K562 (cell line): ENCODE results near the gene VWDE. TPM values are rescaled to one million over a fixed set of nuclear protein-coding genes. Genes with fewer than 3 reads are reported as not detected.

ENCODE experiments used
- ATAC-seq: fragments of 200-7000 bp; cut with Tn5 transposase; 3 replicates; pipeline ENCODE4 v1.9.1; 2020; ENCODE audit warnings: moderate library complexity
- BruUV-seq: library from RNA; stranded (reverse); fragments of 400-500 nt; replicated peaks from 2 replicates; lab custom pipeline; 2021; lab: Mats Ljungman, UMichigan
- CTCF ChIA-PET: fragments of 300-600 bp; formaldehyde crosslinking; extraction: SDS; loops from one replicate; lab custom pipeline; 2021; ENCODE audit warnings: low intra/inter-chr PET ratio; lab: Yijun Ruan, JAX
- POLR2A ChIA-PET: fragments of 300-600, 350-650 bp; sonication (Branson Sonifier 250); formaldehyde crosslinking; extraction: SDS; loops from one replicate; lab custom pipeline; 2021; ENCODE audit warnings: antibody characterized with exemption, inconsistent platforms; lab: Yijun Ruan, JAX
- DNase-seq, 4 experiments: peaks; one replicate each; pipeline versions ENCODE4 v3.0.0 to v3.0.0-alpha.2; 2011 to 2018; ENCODE audit warnings: low spot score in 3 of 4, mixed read lengths in 3 of 4; ENCODE audit errors: extremely low read depth in 1 of 4
- FAIRE-seq: peaks from 2 replicates; lab custom pipeline; 2011; peaks lifted over from hg19 to GRCh38; lab: Jason Lieb, UNC
- H2AFZ ChIP-seq: 2 replicates; pipeline ENCODE4 v1.6.0; 2011; ENCODE audit warnings: low read depth, low read length, control low read depth, inconsistent platforms
- H3K27ac ChIP-seq: fragments of 200-600 bp; 3 replicates; pipeline ENCODE4 v1.8.0; 2011; ENCODE audit warnings: low read depth, mild to moderate bottlenecking, control low read depth, inconsistent platforms, low read length, moderate library complexity, mixed read lengths; ENCODE audit errors: extremely low read depth
- H3K27me3 ChIP-seq, 2 experiments: fragments of 300-600 bp in 1 of 2; 2 replicates in 1 of 2; 3 replicates in 1 of 2; pipeline versions ENCODE4 v1.6.0 to v1.8.0; 2011; ENCODE audit warnings: inconsistent platforms in 2 of 2, low read length in 2 of 2, mild to moderate bottlenecking in 1 of 2, mixed read lengths in 1 of 2, moderate library complexity in 1 of 2; ENCODE audit not compliant: control insufficient read depth in 2 of 2, insufficient read depth in 2 of 2
- H3K36me3 ChIP-seq: fragments of 300-600 bp; 3 replicates; pipeline ENCODE4 v1.8.0; 2011; ENCODE audit warnings: mild to moderate bottlenecking, low read length, inconsistent platforms; ENCODE audit not compliant: control insufficient read depth, insufficient read depth
- H3K4me1 ChIP-seq, 2 experiments: fragments of 200-600 bp in 1 of 2; replicated peaks in 1 of 2; 2 replicates in 1 of 2; 3 replicates in 1 of 2; pipeline versions ENCODE4 v1.5.1 to v1.8.0; 2011; ENCODE audit warnings: inconsistent platforms in 2 of 2, low read length in 2 of 2, mild to moderate bottlenecking in 1 of 2, mixed read lengths in 1 of 2, moderate library complexity in 1 of 2; ENCODE audit not compliant: control insufficient read depth in 2 of 2, insufficient read depth in 2 of 2
- H3K4me2 ChIP-seq: 2 replicates; pipeline ENCODE4 v1.6.1; 2011; ENCODE audit warnings: low read length, control low read depth, inconsistent platforms, mixed read lengths; ENCODE audit not compliant: insufficient read depth
- H3K4me3 ChIP-seq: fragments of 200-600 bp; sonication (generic), shearing (Covaris generic); 2 replicates; pipeline ENCODE4 v1.5.1; 2016; ENCODE audit warnings: control low read depth, inconsistent platforms
- H3K79me2 ChIP-seq: fragments of 200-600 bp; 3 replicates; pipeline ENCODE4 v1.8.0; 2011; ENCODE audit warnings: low read length, inconsistent platforms; ENCODE audit not compliant: control insufficient read depth, insufficient read depth
- H3K9ac ChIP-seq, 2 experiments: 2 replicates each; pipeline versions ENCODE4 v1.6.0 to v1.6.1; 2011; ENCODE audit warnings: low read depth in 2 of 2, low read length in 2 of 2, control low read depth in 1 of 2, inconsistent platforms in 1 of 2, mild to moderate bottlenecking in 1 of 2, mixed read lengths in 1 of 2; ENCODE audit not compliant: insufficient read depth in 1 of 2
- H3K9me1 ChIP-seq: one replicate; pipeline ENCODE4 v1.6.0; 2011; ENCODE audit warnings: inconsistent platforms, mild to moderate bottlenecking, low read length, moderate library complexity; ENCODE audit not compliant: control insufficient read depth, insufficient read depth
- H3K9me3 ChIP-seq: replicated peaks from 2 replicates; pipeline ENCODE4 v1.5.1; 2011; ENCODE audit warnings: low read depth, low read length, inconsistent platforms; ENCODE audit not compliant: control insufficient read depth, insufficient read depth
- H4K20me1 ChIP-seq: replicated peaks from 2 replicates; pipeline ENCODE4 v1.6.1; 2011; ENCODE audit warnings: low read length, inconsistent platforms, mixed read lengths; ENCODE audit not compliant: control insufficient read depth, insufficient read depth
- C11orf30 ChIP-seq: fragments of 450-650 bp; IDR thresholded peaks from 2 replicates; pipeline ENCODE4 v1.6.1; 2016; ENCODE audit warnings: low read depth, mild to moderate bottlenecking
- HMGN3 ChIP-seq: IDR thresholded peaks from 2 replicates; pipeline ENCODE4 v1.6.1; 2011; ENCODE audit warnings: borderline replicate concordance, low read depth, mild to moderate bottlenecking, mixed read lengths, low read length; ENCODE audit not compliant: insufficient read length; ENCODE audit errors: extremely low read depth
- NCOA6 ChIP-seq: fragments of 450-650 bp; IDR thresholded peaks from 2 replicates; pipeline ENCODE4 v1.6.1; 2017; ENCODE audit warnings: mild to moderate bottlenecking
- ZNF316 ChIP-seq: fragments of 450-650 bp; IDR thresholded peaks from 2 replicates; pipeline ENCODE4 v1.6.1; 2016
- ZNF584 ChIP-seq: fragments of 200-800 bp; sonication (Bioruptor generic); IDR thresholded peaks from 2 replicates; pipeline ENCODE4 v1.6.1; 2016; ENCODE audit warnings: low read depth, mild to moderate bottlenecking, missing genetic modification characterization, missing compliant biosample characterization
- in situ Hi-C: fragments of 300-500 bp; cut with MboI; formaldehyde crosslinking; loops from 4 replicates; pipeline ENCODE4 v1.15.0; 2018; ENCODE audit warnings: inconsistent platforms, mixed read lengths
- intact Hi-C: fragments of 100-400 bp; cut with micrococcal nuclease; formaldehyde crosslinking; loops from 2 replicates; pipeline ENCODE4 v1.14.2; 2022
- polyA plus RNA-seq, 8 experiments: library from polyadenylated mRNA; depleted of rRNA in 4 of 8; stranded (reverse) in 5 of 8; unstranded in 3 of 8; fragments of >200 nt; fragmentation: Nextera tagmentation in 2 of 8; fragmentation: Illumina TruSeq in 1 of 8; extraction: Ambion mirVana in 2 of 8; extraction: Trizol in 1 of 8; gene quantifications; 2 replicates each; pipeline versions ENCODE4 v1.2.1 to v1.2.3, GENCODE V29; 2011 to 2014; ENCODE audit warnings: inconsistent platforms in 1 of 8, missing spikeins in 1 of 8
- total RNA-seq, 7 experiments: library from RNA; depleted of rRNA in 6 of 7; stranded (reverse); fragments of >200 nt in 6 of 7; fragmentation: Illumina TruSeq in 2 of 7; extraction: Trizol in 2 of 7; gene quantifications; 2 replicates each; pipeline versions ENCODE4 v1.2.1 to v1.2.3, GENCODE V29; 2011 to 2021; ENCODE audit warnings: low replicate concordance in 1 of 7

Gene VWDE
- total and polyA plus RNA-seq, 9 of the 15 experiments (the other 6 are each of a cell fraction or from before 2014, with no cell fraction given), result 40.6 to 162 (median 95.2) TPM

DNA sequence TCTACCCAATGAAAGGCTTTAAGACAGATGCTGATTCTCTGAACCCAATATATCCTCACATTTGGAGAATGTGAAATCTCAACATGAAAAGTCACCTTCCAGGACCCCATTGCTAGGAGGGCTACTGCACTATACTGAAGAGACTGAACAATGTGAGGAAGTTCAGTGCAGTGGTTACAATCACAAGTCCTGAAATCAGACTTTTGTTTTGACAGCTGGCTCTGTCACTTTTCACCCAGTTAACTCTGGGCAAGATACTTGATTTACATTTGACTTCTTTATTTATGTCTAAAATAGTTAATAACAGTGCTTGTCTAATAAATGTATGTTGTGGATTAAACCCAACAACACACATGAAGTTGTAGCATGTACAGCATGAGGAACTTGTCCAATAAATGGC lies 14.8 kb upstream of the VWDE start:
- in situ Hi-C loops (no loop called here), intact Hi-C loops (no loop called here)
- CTCF ChIA-PET, result no interaction called here
- FAIRE-seq (no peak), ATAC-seq (no peak), DNase-seq (no peak)
- Histone ChIP-seq H3K9me3 (no peaks in the 10 kb centered on the region), H3K4me2 (no peak overlapping the region), H3K4me1 (no peaks in the 10 kb centered on the region), H3K27me3 (no peaks in the 10 kb centered on the region), H3K27ac (no peak overlapping the region), H3K79me2 (no peaks in the 10 kb centered on the region), H3K9me1 (no peaks in the 10 kb centered on the region), H3K4me3 (no peak overlapping the region), H2AFZ (no peak overlapping the region), H3K9ac (no peak overlapping the region)
- POLR2A ChIA-PET, result interaction anchor here (1.8 kb wide), 1 partner anchor 14 kb away, joined by 9 read pairs; the partner anchor contains the start of gene VWDE
- TF ChIP-seq ZNF584 (no peak), HMGN3 (no peak)
- TF ChIP-seq, all 486 proteins: peak for 0
- no peaks in the 10 kb centered on the region for H3K36me3 ChIP-seq
- H4K20me1 ChIP-seq, result no peaks in the 10 kb centered on the region
- no TSS peak for BruUV-seq

DNA sequence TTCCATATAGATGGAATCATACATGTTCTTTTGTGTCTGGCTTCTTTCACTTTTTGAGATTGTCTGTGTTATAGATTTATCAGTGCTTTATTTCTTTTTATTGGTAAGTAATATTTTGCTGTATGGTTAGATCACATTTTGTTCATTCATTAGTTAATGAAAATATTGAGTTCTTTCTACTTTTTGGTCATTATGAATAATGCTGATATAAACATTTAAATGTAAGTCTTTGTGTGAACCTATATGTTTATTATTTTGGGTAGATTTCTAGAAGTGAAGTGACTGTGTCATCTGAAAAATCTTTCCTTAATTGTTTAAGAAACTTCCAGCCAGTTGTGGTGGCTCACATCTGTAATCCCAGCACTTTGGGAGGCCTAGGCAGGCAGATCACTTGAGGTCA lies 11.4 kb upstream of the VWDE start:
- no peaks in the 10 kb centered on the region for H3K36me3 ChIP-seq
- ChIA-PET POLR2A (interaction anchor here (1.3 kb wide), 1 partner anchor 29 kb away, joined by 3 read pairs; no protein-coding TSS in a partner anchor), CTCF (no interaction called here)
- no peaks in the 10 kb centered on the region for H3K4me1 ChIP-seq
- H3K9me3 ChIP-seq, result 0 out of 2 replicates have a peak, but pooled peaks cover 3% of the 10 kb centered on the region
- DNase-seq (no peak), ATAC-seq (no peak), FAIRE-seq (no peak)
- no peak overlapping the region for H3K4me2 ChIP-seq
- H3K9me1 ChIP-seq, result no peaks in the 10 kb centered on the region
- no peak overlapping the region for H3K4me3 ChIP-seq
- H3K79me2 ChIP-seq, result no peaks in the 10 kb centered on the region
- H3K27ac ChIP-seq, result no peak overlapping the region
- H3K27me3 ChIP-seq, result no peaks in the 10 kb centered on the region
- no peak overlapping the region for H2AFZ ChIP-seq
- in situ Hi-C loops, result no loop called here
- H3K9ac ChIP-seq, result no peak overlapping the region
- H4K20me1 ChIP-seq, result no peaks in the 10 kb centered on the region
- BruUV-seq, result no TSS peak
- intact Hi-C loops, result no loop called here
- TF ChIP-seq ZNF316 (peak; percentile 77), NCOA6 (no peak), C11orf30 (peak; percentile 39; the same call in 1 of the 2 replicates)
